Panc1 (cell line): ENCODE measurements around the gene LDLRAD4. TPM values are rescaled to one million over a fixed set of nuclear protein-coding genes. Genes with fewer than 3 reads are reported as not detected.

ENCODE experiments used
- ATAC-seq: fragments of 200-7000 bp; cut with Tn5 transposase; 2 replicates; pipeline ENCODE4 v1.9.1; 2020; ENCODE audit warnings: mild to moderate bottlenecking, moderate library complexity
- BruUV-seq: library from RNA; stranded (reverse); fragments of 400-500 nt; replicated peaks from 2 replicates; lab custom pipeline; 2021; lab: Mats Ljungman, UMichigan
- CTCF ChIA-PET: fragments of 300-600 bp; sonication (Branson Sonifier 250); formaldehyde crosslinking; loops from one replicate; lab custom pipeline; 2022; ENCODE audit warnings: antibody characterized with exemption; lab: Charles Lee
- POLR2A ChIA-PET: fragments of 300-600 bp; sonication (Branson Sonifier 250); formaldehyde crosslinking; loops from one replicate; lab custom pipeline; 2022; ENCODE audit warnings: antibody characterized with exemption; lab: Charles Lee
- DNase-seq: peaks from one replicate; pipeline ENCODE4 v3.0.0-alpha.2; 2010; ENCODE audit warnings: low read depth, low spot score
- H3K27ac ChIP-seq: 2 replicates; pipeline ENCODE4 v1.5.1; 2011; ENCODE audit warnings: mild to moderate bottlenecking, low read length, inconsistent platforms
- H3K27me3 ChIP-seq: fragments of 200-500 bp; sonication (Bioruptor generic); 2 replicates; pipeline ENCODE4 v1.6.0; 2014; ENCODE audit warnings: low read length, inconsistent platforms; ENCODE audit not compliant: control insufficient read depth, insufficient read depth
- H3K36me3 ChIP-seq: fragments of 200-500 bp; sonication (Bioruptor generic); 2 replicates; pipeline ENCODE4 v1.5.1; 2014; ENCODE audit warnings: inconsistent platforms, mild to moderate bottlenecking, low read length, moderate library complexity; ENCODE audit not compliant: control insufficient read depth, insufficient read depth
- H3K4me1 ChIP-seq: 2 replicates; pipeline ENCODE4 v1.5.1; 2011; ENCODE audit warnings: inconsistent platforms, mild to moderate bottlenecking, low read length, moderate library complexity; ENCODE audit not compliant: control insufficient read depth, insufficient read depth
- H3K4me3 ChIP-seq, 2 experiments: 2 replicates each; pipeline ENCODE4 v1.5.1; 2011 to 2012; ENCODE audit warnings: low read depth in 2 of 2, low read length in 2 of 2, mild to moderate bottlenecking in 2 of 2, inconsistent platforms in 1 of 2, moderate library complexity in 1 of 2
- H3K9me3 ChIP-seq: fragments of 200-500 bp; sonication (Bioruptor generic); 2 replicates; pipeline ENCODE4 v1.5.1; 2014; ENCODE audit warnings: low read depth, mild to moderate bottlenecking, inconsistent platforms, low read length, moderate library complexity; ENCODE audit not compliant: control insufficient read depth, insufficient read depth
- POLR2AphosphoS5 ChIP-seq: IDR thresholded peaks from 2 replicates; pipeline ENCODE4 v1.6.1; 2012; ENCODE audit warnings: mild to moderate bottlenecking, low read depth, low read length, moderate library complexity
- SIN3A ChIP-seq: IDR thresholded peaks from 2 replicates; pipeline ENCODE4 v1.6.1; 2012; ENCODE audit warnings: low read depth, mild to moderate bottlenecking, low read length, moderate library complexity, borderline replicate concordance; ENCODE audit not compliant: insufficient read depth
- TCF7L2 ChIP-seq: IDR thresholded peaks from 2 replicates; pipeline ENCODE4 v1.6.1; 2011; ENCODE audit warnings: mild to moderate bottlenecking, low read depth, low read length, inconsistent platforms
- in situ Hi-C: cut with HindIII; loops from 2 replicates; pipeline ENCODE4 v1.10.0; 2016; ENCODE audit warnings: low sequenced_read_pairs, low pct_unique_long_range_greater_than_20kb
- intact Hi-C: fragments of 100-400 bp; cut with micrococcal nuclease; formaldehyde crosslinking; loops from one replicate; pipeline ENCODE4 v1.10.0; 2022; ENCODE audit not compliant: unreplicated experiment
- total RNA-seq: library from RNA; stranded (reverse); gene quantifications from one replicate; pipeline ENCODE4 v1.2.1, GENCODE V29; 2021; ENCODE audit not compliant: unreplicated experiment
- TF ChIP-seq, protein P1 (sequence below), 2 experiments: IDR thresholded peaks; 2 replicates each; pipeline ENCODE4 v1.6.1; 2011 to 2012; ENCODE audit warnings: low read depth in 2 of 2, control low read depth in 1 of 2, low read length in 1 of 2, mild to moderate bottlenecking in 1 of 2, moderate library complexity in 1 of 2; ENCODE audit not compliant: insufficient read depth in 1 of 2
- TF ChIP-seq, protein P2 (sequence below): fragments of 450-650 bp; IDR thresholded peaks from 2 replicates; pipeline ENCODE4 v1.5.1; 2017; ENCODE audit warnings: mild to moderate bottlenecking

Gene LDLRAD4
- total RNA-seq, 1 experiment from 2014 or later = 0.28 TPM

DNA sequence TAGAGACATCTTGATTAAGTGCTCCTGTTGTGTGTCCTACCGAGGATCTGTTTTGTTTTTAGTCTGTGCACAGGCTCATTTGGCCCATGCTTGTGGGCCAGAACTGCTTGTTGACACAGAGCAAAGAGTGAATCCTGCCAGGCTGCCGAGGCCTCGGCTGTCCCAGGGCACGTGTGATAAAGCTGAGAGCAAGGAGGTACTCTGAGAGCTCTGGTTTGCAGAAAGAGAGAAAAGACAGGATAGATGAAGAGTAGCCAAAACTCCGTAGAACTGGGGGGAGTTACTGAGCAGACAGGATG, 332.7 kb downstream of the LDLRAD4 start:
- ATAC-seq = no peak

DNA sequence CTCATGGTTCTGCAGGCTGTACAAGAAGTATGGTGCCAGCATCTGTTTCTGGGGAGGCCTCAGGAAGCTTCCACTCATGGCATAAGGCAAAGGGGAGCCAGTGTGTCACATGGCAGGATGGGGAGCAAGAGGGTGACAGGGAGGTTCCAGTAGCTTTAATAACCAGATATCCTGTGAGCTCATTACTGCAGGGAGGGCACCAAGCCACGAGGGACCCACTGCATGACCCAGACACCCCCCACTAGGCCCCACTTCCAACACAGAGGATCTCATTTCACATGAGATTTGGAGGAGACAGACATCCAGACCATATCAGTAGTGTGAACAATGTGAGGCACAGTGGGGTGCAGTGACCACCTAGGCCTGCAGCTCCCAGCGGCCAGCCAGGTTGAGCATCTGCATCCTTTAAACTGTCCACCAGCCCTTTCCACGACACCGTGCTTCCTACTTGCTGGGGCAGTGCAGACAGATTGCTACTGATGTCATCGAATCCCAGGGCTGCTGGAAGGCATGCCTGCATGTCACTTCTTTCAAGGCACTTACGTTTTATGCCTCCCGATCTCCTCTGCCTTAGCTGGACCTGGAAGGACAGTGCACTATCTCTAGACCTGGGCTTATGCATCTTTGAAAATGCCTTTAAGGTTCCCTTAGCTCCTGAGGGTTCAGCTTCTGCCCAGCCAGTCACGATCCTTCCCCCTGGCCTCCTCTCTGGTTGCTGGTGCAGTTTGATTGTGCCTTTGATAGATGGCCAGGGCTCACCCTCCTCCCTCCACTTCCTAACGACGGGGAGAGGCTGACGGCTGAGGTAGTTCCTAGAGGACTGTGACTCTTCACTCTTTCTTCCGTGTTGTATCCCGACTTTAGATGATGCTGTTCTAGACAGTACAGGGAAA, 333.5 kb downstream of the LDLRAD4 start:
- BruUV-seq = no TSS peak
- intact Hi-C loops (loop anchor here (10.0 kb wide), 1 partner anchor 243 kb away; no protein-coding TSS in a partner anchor), in situ Hi-C loops (no loop called here)
- Histone ChIP-seq H3K4me3 (no peak overlapping the region), H3K36me3 (no peaks in the 10 kb centered on the region), H3K27me3 (peaks cover 22% of the 10 kb centered on the region), H3K27ac (no peak overlapping the region), H3K4me1 (no peaks in the 10 kb centered on the region), H3K9me3 (no peaks in the 10 kb centered on the region)
- CTCF ChIA-PET = no interaction called here
- ATAC-seq (no peak), DNase-seq (no peak)
- POLR2A ChIA-PET = no interaction called here
- no peak for TF ChIP-seq TCF7L2
- no peak for TF ChIP-seq SIN3A
- TF ChIP-seq, protein P1, sequence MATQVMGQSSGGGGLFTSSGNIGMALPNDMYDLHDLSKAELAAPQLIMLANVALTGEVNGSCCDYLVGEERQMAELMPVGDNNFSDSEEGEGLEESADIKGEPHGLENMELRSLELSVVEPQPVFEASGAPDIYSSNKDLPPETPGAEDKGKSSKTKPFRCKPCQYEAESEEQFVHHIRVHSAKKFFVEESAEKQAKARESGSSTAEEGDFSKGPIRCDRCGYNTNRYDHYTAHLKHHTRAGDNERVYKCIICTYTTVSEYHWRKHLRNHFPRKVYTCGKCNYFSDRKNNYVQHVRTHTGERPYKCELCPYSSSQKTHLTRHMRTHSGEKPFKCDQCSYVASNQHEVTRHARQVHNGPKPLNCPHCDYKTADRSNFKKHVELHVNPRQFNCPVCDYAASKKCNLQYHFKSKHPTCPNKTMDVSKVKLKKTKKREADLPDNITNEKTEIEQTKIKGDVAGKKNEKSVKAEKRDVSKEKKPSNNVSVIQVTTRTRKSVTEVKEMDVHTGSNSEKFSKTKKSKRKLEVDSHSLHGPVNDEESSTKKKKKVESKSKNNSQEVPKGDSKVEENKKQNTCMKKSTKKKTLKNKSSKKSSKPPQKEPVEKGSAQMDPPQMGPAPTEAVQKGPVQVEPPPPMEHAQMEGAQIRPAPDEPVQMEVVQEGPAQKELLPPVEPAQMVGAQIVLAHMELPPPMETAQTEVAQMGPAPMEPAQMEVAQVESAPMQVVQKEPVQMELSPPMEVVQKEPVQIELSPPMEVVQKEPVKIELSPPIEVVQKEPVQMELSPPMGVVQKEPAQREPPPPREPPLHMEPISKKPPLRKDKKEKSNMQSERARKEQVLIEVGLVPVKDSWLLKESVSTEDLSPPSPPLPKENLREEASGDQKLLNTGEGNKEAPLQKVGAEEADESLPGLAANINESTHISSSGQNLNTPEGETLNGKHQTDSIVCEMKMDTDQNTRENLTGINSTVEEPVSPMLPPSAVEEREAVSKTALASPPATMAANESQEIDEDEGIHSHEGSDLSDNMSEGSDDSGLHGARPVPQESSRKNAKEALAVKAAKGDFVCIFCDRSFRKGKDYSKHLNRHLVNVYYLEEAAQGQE (IDR thresholded peaks at IDR 0.05; ENCODE audit: insufficient read depth in 1 of 2, low read depth in 2 of 2, low read length in 1 of 2) = no peak
- TF ChIP-seq POLR2AphosphoS5 = no peak
- TF ChIP-seq, protein P2, sequence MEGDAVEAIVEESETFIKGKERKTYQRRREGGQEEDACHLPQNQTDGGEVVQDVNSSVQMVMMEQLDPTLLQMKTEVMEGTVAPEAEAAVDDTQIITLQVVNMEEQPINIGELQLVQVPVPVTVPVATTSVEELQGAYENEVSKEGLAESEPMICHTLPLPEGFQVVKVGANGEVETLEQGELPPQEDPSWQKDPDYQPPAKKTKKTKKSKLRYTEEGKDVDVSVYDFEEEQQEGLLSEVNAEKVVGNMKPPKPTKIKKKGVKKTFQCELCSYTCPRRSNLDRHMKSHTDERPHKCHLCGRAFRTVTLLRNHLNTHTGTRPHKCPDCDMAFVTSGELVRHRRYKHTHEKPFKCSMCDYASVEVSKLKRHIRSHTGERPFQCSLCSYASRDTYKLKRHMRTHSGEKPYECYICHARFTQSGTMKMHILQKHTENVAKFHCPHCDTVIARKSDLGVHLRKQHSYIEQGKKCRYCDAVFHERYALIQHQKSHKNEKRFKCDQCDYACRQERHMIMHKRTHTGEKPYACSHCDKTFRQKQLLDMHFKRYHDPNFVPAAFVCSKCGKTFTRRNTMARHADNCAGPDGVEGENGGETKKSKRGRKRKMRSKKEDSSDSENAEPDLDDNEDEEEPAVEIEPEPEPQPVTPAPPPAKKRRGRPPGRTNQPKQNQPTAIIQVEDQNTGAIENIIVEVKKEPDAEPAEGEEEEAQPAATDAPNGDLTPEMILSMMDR = no peak

More for the DNA sequence above, 332.7 kb downstream of the LDLRAD4 start:
- Histone ChIP-seq H3K9me3 (no peaks in the 10 kb centered on the region), H3K4me3 (no peak overlapping the region), H3K4me1 (no peaks in the 10 kb centered on the region), H3K27me3 (peaks cover 22% of the 10 kb centered on the region), H3K27ac (no peak overlapping the region), H3K36me3 (no peaks in the 10 kb centered on the region)
- POLR2A ChIA-PET = no interaction called here
- CTCF ChIA-PET = no interaction called here
- no TSS peak for BruUV-seq
- intact Hi-C loops = loop anchor here (10.0 kb wide), 1 partner anchor 244 kb away; no protein-coding TSS in a partner anchor
- TF ChIP-seq TCF7L2 = no peak
- TF ChIP-seq, protein P2 = no peak
- TF ChIP-seq, protein P1 (IDR thresholded peaks at IDR 0.05; ENCODE audit: insufficient read depth in 1 of 2, low read depth in 2 of 2, low read length in 1 of 2) = no peak
- TF ChIP-seq SIN3A = no peak
- no peak for TF ChIP-seq POLR2AphosphoS5
- in situ Hi-C loops = no loop called here
- no peak for DNase-seq
